ENCODE measurements around the gene EIF4A3. TPM values are rescaled to one million over a fixed set of nuclear protein-coding genes. Genes with fewer than 3 reads are reported as not detected.

Gene EIF4A3
- total RNA-seq, 1 donor: 84.6 TPM

DNA sequence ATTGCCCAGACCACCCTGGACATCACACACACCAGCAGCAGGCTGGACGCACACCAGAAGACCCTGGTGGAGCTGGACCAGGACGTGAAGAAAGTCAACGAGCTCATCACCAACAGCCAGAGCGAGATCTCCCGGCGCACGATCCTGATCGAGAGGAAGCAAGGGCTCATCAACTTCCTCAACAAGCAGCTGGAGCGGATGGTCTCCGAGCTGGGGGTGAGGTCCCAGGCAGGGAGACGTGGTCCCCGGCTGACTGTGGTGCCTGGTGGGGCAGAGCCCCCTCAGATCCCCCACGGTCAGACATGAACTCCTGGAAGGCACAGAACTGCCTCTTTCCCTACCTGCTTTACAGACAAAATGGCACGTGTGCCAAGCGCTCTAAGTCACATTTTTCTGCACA lies 62.2 kb downstream of the EIF4A3 start:
- no peak for DNase-seq (ENCODE audit: low read depth)
- TF ChIP-seq, protein P1, sequence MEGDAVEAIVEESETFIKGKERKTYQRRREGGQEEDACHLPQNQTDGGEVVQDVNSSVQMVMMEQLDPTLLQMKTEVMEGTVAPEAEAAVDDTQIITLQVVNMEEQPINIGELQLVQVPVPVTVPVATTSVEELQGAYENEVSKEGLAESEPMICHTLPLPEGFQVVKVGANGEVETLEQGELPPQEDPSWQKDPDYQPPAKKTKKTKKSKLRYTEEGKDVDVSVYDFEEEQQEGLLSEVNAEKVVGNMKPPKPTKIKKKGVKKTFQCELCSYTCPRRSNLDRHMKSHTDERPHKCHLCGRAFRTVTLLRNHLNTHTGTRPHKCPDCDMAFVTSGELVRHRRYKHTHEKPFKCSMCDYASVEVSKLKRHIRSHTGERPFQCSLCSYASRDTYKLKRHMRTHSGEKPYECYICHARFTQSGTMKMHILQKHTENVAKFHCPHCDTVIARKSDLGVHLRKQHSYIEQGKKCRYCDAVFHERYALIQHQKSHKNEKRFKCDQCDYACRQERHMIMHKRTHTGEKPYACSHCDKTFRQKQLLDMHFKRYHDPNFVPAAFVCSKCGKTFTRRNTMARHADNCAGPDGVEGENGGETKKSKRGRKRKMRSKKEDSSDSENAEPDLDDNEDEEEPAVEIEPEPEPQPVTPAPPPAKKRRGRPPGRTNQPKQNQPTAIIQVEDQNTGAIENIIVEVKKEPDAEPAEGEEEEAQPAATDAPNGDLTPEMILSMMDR (IDR thresholded peaks at IDR 0.05; ENCODE audit: insufficient read depth, low read depth, low read length): no peak
- no peak overlapping the region for H3K4me3 ChIP-seq (ENCODE audit: low read depth, low read length)

Small RNAs within 50 kb of the gene (small RNA-seq; reads per million reads assigned to genes)
- gene AC087741.2 (not detected), gene MIR1268B (not detected)

Other genes starting within 250 kb of the EIF4A3 start
- 32.8 and 44.8 TPM in 2 replicates for gene TBC1D16, start 111.3 kb downstream of the EIF4A3 start, total RNA-seq
- gene CCDC40, start 110.5 kb downstream of the EIF4A3 start, total RNA-seq: 3.2 and 6.9 TPM in 2 replicates
- gene GAA, start 45.5 kb downstream of the EIF4A3 start, total RNA-seq: 15.1 and 24.5 TPM in 2 replicates
- under 0.01 TPM in 1 of 2 replicates, not detected in the other for gene CARD14, start 22.9 kb upstream of the EIF4A3 start, total RNA-seq
- gene SGSH, start 73.2 kb upstream of the EIF4A3 start, total RNA-seq: 12.1 and 15.5 TPM in 2 replicates
- gene SLC26A11, start 73.3 kb upstream of the EIF4A3 start, total RNA-seq: 12.5 and 17.4 TPM in 2 replicates
- gene RNF213, start 113.7 kb upstream of the EIF4A3 start, total RNA-seq: 143 and 198 TPM in 2 replicates

Data from fibroblast of villous mesenchyme (primary cell).